Gastroesophageal sphincter (tissue), 3 donors: ENCODE data around the gene OCIAD2.

Experiments
- CTCF ChIP-seq, 4 experiments: fragments of 200-600 bp in 2 of 4; fragments of 450-650 bp in 2 of 4; sonication (generic) in 1 of 4; IDR thresholded peaks; one replicate each; pipeline ENCODE4 v1.5.1; 2017 to 2019; ENCODE audit warnings: antibody characterized with exemption in 4 of 4, mild to moderate bottlenecking in 2 of 4, moderate library complexity in 2 of 4
- EP300 ChIP-seq: sonication (generic); formaldehyde crosslinking; IDR thresholded peaks from one replicate; pipeline ENCODE4 v1.6.1; 2017; ENCODE audit warnings: antibody characterized with exemption, mild to moderate bottlenecking
- POLR2A ChIP-seq, 2 donors: fragments of 450-650 bp; IDR thresholded peaks; one replicate each; pipeline ENCODE4 v1.6.1; 2017; ENCODE audit warnings: antibody characterized with exemption in 2 of 2, mild to moderate bottlenecking in 2 of 2, moderate library complexity in 1 of 2
- POLR2AphosphoS5 ChIP-seq: sonication (generic); formaldehyde crosslinking; IDR thresholded peaks from one replicate; pipeline ENCODE4 v1.6.1; 2017; ENCODE audit warnings: antibody characterized with exemption

GRCh38 chr4:48949086-48949485, 42.5 kb upstream of the OCIAD2 start:
- TF ChIP-seq POLR2A (IDR thresholded peaks at IDR 0.05): no peak
- no peak for TF ChIP-seq CTCF (IDR thresholded peaks at IDR 0.05)
- no peak for TF ChIP-seq POLR2AphosphoS5
- TF ChIP-seq EP300: no peak
